ELR (cell line): ENCODE results near the gene PKDREJ.

Experiments
- DNase-seq: peaks from one replicate; pipeline ENCODE4 v3.0.0-alpha.2; 2015; ENCODE audit warnings: low read depth

The PKDREJ gene

GRCh38 chr22:46290121-46290842 is 27.1 kb upstream of the PKDREJ start:
- DNase-seq = no peak

DNA sequence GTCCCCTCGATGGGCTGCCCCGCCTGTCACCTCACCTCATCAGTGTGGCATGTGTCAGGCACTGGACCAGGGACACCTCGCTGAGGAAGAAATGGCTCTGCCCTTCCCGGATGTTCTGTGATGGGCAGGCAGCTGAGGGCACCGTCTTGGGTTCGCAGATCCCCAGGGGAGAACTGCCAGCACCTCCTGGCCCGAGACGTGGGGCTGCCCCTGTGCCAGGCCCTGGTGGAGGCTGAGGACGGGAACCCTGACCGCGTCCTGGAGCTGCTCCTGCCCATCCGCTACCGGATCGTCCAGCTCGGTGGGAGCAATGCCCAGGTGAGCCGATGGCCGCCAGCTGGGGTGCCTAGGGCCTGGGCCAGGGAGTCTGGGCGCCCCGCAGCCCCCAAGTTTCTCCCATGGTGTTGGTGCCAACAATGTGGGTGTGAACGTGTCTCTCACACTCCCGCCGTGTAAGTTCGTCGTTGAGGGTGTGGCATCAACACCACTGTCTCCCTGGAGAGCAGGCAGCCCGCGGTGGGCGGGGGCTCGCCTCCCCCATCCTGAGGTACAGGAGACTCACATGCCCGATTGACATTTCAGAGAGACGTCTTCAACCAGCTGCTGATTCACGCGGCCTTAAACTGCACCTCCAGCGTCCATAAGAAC is 26.2 kb upstream of the PKDREJ start:
- DNase-seq = no peak

- DNase-seq = no peak
These were observed 25.7 kb upstream of the PKDREJ start for GRCh38 chr22:46288846-46289243.

- DNase-seq = no peak
These were observed 25.0 kb upstream of the PKDREJ start for GRCh38 chr22:46287873-46288751.

DNA sequence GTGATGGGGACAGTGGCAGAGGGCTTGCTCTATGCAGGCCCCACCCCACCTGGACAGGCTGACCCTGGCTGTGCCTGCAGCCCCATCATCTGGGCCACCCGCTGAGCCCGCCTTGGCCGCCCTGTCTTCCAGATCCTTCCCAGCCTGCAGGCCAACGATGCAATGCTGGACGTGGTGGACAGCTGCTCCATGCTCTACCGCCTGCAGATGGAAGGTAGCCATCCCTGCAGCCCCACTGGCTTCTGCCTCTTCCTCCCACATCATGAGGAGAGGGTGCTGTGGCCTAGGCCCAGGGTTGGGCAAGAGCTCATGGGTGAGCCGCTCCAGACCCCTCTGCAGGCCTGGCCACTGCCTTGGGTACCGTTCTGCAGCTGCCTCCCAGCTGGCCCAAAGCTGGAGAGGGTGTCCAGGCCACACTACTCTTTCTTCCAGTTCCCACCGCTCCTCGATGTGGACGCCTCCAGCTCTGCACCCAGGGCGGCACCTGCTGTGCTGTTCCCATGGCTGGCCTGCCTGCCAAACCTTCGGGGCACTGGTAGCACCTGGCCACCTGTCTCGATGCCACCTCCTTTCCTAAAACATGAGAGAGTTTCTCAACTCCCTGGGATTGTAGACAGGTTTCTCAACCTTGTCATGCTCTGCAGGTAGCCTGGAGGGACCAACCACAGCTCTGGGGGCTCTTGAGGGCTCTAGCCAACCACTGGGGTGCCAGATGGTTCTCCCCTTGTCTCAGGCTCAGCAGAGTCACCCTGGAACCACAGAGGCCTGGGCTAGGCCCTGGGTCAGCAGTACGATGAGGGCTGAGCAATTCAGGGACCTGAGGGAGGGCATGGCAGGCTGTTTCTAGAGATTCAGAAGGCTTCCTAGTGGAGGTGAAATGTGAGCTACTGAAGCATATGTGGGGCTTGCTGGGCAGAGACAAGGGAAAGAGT is 24.1 kb upstream of the PKDREJ start:
- no peak for DNase-seq

DNA sequence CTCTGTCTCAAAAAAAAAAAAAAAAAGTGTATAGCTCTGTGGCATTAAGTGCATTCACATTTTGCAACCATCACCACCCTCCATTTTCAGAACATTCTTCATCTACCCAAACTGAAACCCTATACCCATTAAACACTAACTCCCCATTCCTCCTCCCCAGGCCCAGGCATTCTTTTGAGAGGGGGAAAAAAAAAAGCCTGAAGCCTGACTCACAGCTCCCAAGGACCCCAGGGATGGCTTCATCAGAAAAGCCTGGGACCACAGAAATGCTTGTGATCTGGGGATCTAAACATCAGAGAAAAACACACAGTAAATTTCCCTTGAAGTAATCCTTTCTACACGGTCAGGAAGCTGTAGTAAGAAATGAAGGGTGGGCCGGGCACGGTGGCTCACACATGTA is 22.9 kb upstream of the PKDREJ start:
- DNase-seq = no peak

- no peak for DNase-seq
These were observed 18.9 kb upstream of the PKDREJ start for GRCh38 chr22:46281866-46282678.

- no peak for DNase-seq
These were observed 18.0 kb upstream of the PKDREJ start for GRCh38 chr22:46280999-46281623.

DNA sequence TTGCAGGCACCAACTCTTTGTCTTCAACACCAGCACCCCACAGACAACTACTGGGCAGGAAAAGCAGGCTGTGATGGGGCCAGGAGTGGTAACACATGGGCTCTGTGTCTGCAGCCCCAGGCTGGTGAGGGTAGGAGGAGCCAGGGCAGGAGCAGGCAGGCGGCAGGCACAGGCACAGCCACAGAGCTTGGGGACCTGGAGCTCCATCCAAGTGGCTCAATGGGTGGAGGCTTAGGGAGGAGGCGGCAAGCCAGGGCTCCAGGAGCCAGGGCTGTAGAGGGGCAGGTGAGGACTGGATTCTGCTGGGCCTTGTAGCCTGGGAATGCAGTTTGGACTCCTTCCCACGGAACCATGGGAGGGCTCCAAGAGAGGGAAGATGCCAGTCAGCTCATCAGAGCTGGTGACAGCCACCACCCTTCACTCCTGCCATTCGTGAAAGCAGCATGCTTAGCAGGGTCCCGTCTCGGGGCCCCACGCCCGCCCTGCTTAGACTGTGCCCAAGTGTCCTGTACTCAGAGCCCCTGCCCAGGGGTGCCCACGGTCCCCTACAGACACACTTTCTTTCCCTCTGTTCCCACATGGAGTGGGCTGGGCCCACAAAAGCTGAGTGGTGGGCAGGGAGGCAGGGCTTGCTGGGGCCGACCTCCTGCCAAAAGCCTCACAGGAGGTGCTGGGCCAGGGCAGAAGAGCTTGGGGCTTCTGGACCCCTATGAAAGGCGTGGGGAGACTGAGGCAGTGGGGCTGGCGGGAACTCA is 17.1 kb upstream of the PKDREJ start:
- DNase-seq = no peak

DNA sequence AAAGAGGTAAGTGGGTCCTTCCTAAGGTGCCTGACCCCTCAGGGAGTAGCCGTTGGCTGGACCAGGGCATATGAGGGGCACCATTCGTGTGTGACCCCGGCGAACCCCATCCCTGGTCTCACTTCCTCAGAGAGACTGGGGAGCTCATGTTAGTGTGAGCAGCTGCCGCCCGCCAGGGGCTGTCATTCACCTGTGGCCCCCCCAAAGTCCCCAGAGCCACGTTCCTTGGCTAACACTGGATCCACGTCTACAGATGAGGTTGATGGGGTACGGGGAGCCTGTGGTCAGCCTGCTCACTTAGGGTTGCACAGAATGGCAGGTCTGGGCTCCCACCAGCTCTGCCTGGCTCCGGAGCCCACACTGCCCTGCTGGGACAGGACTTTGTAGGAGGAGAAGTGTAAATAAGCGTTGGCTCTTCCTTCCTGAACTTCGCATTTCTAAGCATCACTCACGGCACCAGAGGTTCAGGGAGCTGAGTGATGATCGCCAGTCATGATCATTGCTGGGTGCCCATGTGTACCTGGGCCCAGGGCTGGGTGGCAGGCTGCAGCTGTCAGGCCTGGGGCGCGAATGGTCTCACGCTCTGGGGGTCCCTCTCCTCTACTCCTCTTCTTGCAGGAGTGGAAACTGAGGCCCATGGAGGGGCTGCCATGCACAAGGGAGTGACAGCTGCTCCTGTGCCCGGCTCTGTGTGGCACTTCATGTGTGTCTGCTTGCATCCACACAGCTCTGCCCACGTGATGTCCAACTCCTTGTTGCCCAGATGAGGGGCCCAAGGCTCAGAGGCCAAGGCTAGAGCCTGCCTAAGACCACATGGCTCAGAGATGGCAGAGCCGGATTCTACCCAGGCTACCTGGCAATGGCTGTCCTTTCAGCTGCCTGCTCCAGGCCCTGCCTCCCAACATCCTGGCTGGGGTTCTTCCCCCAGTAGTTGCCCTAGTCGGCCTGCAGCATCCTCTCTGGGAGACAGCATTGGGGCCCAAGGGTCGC is 15.8 kb upstream of the PKDREJ start:
- no peak for DNase-seq

DNA sequence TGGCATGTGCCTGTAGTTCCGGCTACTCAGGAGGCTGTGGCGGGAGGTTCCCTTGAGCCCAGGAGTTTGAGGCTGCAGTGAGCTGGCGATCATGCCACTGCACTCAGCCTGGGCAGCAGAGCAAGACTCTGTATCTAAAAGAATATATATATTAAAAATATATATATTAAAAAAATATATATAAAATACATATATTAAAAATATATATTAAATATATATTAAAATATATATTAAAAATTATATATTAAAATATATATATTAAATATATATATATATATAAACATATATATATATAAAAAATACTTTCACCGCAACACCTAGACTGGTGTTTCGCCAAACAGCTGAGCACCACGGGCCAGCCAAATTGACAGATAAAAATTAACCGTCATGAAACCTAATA is 13.4 kb upstream of the PKDREJ start:
- DNase-seq = no peak

DNA sequence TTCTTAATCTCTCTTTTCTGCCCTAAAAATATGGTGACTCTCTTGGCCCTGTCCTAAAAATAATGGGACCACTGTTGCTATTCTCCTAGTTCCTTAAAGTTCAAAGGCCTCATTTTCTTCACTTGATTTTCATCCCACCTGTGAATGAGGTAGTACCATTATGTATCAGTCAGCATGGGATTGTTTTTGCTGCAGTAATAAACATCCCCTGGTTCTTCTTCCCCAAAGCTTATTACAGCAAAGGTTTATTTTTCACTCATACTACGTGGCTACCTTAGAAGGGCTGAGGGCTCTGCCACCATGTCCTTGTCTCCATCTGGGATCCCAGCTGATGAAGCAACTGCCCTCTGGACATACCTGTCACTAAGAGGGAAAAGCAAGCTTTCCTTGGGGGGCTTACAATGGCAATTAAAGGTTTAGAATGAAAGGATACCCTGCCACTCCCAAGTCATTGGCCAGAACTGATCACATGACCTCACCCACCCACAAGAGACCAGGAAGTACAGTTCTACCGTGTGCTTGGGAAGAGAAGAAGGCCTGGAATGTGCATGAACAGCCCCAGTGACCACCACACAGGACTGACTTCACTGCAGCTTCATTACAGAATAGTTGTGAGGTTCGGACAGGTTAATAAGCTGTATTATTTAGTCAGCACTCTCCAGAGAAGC is 12.4 kb upstream of the PKDREJ start:
- no peak for DNase-seq

- no peak for DNase-seq
These were observed 11.2 kb upstream of the PKDREJ start for GRCh38 chr22:46274381-46274780.

GRCh38 chr22:46273432-46274148 is 10.4 kb upstream of the PKDREJ start:
- DNase-seq = no peak

DNA sequence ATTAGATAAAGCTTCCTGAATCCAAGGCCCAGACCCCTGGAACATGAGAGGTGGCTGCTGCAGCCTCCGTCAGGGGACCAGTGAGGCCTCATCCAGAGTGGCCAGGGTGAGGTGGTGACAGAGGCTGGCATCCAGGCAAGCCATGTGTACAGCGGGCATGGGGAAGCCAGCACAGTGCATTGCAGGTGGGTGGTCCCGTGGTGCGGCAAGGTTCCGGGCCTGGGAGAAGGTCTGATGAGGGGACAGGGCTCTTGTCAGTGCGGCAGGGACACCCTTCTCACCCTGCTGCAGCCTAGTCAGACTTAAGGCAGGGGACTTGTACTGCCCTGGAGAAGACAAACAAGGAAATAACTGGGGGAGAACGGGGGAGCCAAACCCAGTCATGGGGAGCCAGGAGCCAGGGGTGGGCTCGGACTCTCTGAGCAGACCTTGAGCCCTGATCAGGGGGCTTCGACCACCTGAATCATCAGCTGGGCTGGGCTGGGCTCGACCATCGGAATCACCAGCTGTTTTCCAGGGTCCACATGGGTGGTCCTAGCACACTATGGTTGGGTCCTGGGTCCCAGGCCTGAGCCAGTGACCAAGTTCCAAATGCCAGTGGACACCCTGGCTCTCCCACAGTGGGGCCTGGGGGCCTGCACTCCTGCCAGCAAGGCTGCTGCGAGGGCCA is 9.8 kb upstream of the PKDREJ start:
- no peak for DNase-seq

DNA sequence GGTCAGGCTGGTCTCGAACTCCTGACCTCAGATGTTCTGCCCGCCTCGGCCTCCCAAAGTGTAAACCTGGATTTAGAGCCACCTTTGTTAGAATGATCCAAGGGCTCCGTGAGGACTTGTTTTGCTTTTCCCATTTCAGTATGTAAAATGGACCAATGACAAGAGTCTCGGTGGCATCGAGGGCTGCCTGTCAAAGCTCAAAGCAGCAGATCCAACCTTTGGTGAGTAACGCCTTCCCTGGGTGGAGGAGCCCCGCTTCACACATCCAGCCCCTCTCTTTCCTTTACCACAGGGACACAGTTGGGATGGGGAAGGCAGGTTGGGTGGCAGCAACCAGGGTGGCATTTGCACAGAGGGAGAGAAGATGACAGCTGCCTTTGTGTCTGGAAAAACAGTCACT is 9.1 kb upstream of the PKDREJ start:
- DNase-seq = no peak

GRCh38 chr22:46269564-46269963 is 6.4 kb upstream of the PKDREJ start:
- DNase-seq = no peak
